Ishikawa (cell line): ENCODE results near the gene PDE7B.

Experiments
- CEBPB ChIP-seq: IDR thresholded peaks from 2 replicates; pipeline ENCODE4 v1.6.1; 2012
- CREB1 ChIP-seq: IDR thresholded peaks from 2 replicates; pipeline ENCODE4 v1.6.1; 2012; ENCODE audit warnings: low read depth
- EGR1 ChIP-seq: IDR thresholded peaks from 2 replicates; pipeline ENCODE4 v1.6.1; 2012
- EP300 ChIP-seq: IDR thresholded peaks from 2 replicates; pipeline ENCODE4 v1.6.1; 2012; ENCODE audit warnings: borderline replicate concordance
- FOXM1 ChIP-seq: IDR thresholded peaks from 2 replicates; pipeline ENCODE4 v1.6.1; 2012; ENCODE audit warnings: low read depth, borderline replicate concordance
- NFIC ChIP-seq: IDR thresholded peaks from 2 replicates; pipeline ENCODE4 v1.6.1; 2012
- RAD21 ChIP-seq: IDR thresholded peaks from 2 replicates; pipeline ENCODE4 v1.6.1; 2012; ENCODE audit warnings: low read depth
- TAF1 ChIP-seq: IDR thresholded peaks from 2 replicates; pipeline ENCODE4 v1.6.1; 2012; ENCODE audit warnings: low read depth, mild to moderate bottlenecking
- TCF12 ChIP-seq: IDR thresholded peaks from 2 replicates; pipeline ENCODE4 v1.6.1; 2012; ENCODE audit warnings: low read depth
- TEAD4 ChIP-seq: IDR thresholded peaks from 2 replicates; pipeline ENCODE4 v1.6.1; 2012
- YY1 ChIP-seq: IDR thresholded peaks from 2 replicates; pipeline ENCODE4 v1.6.1; 2012; ENCODE audit warnings: low read depth
- ZBTB7A ChIP-seq: IDR thresholded peaks from 2 replicates; pipeline ENCODE4 v1.6.1; 2012; ENCODE audit warnings: low read depth
- TF ChIP-seq, protein P1 (sequence below): IDR thresholded peaks from 2 replicates; pipeline ENCODE4 v1.6.1; 2012
- TF ChIP-seq, protein P2 (sequence below): IDR thresholded peaks from 2 replicates; pipeline ENCODE4 v1.6.1; 2012; ENCODE audit warnings: low read depth, mild to moderate bottlenecking
- TF ChIP-seq, protein P3 (sequence below): IDR thresholded peaks from 2 replicates; pipeline ENCODE4 v1.6.1; 2012

Gene PDE7B

DNA sequence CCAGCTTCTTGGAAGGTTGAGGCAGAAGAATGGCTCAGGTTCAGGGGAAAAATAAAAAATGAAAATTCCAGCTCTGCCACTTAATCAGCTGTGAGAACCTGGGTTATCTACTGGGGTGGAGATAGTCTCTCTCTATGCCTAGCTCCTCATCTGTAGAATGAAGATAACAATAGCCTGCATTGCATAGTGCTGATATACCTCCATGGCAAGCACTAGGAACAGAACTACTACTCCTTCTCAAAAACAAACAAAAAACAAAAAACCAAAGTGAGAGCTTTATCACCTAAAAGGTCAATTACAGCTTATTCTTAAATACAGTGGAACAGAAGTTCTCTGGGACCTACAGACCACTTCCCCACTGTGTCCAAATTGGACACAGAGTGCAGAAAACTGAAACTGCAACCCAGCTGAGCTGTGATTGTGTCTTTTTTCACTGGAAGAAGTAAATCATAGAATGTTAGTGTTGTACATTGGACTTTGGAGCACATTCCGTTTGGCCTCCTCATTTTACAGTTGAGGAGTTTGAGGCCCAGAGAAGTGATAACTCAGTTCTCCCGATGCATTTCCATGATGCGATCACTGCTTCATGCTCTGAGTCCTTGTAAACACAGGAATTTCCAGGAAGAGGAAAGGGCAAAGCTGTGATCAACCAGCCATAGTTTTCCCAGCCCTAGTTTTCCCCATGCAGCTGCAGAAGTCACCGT lies 375.3 kb downstream of the PDE7B start:
- TF ChIP-seq EP300 = no peak
- TF ChIP-seq TCF12 = no peak

DNA sequence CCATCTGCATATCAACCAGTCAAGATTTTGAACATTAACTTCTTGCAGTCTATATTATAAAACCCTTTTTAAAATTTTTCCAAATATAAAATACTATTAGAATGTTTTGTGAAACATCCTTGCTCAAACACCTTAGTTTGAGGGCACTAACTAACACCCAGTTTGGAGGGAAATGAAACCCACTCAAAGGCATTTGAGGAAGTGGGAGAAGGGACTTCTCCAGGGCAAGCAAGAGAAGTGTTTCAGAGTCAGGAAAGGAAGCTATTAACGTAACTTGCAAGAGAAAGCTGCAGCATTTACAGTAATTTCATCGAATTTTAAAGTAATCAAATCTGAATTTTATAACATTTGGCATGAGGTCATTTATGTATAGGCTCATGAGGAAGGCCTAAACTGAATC lies 377.3 kb downstream of the PDE7B start:
- TF ChIP-seq TAF1 = no peak

DNA sequence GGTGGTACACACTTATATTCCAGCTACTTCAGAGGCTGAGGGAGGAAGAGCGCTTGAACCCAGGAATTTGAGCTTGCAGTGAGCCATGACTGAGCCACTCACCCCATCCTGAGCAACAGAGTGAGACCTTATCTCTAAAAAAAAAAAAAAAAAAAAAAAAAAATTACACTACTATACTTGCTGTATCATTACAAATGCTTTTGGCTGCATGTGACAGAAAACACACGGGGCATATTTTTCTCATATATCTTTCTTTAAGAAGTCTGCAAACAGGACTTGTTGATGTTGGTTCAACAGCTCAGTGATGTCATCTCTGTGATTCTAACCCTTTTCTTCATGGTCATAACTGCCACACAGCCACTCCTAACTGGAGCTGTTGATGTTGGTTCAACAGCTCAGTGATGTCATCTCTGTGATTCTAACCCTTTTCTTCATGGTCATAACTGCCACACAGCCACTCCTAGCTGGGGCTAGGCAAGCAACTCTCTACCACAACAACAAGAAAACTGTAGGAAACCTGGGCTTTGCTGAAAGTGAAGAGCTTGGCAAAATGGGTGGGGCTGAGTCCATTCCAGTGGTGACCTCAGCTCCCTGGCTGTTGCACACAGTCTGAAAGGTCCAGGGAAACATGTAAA lies 378.8 kb downstream of the PDE7B start:
- TF ChIP-seq ZBTB7A (no peak), YY1 (no peak), EP300 (no peak), TCF12 (no peak), TAF1 (no peak), EGR1 (no peak), CREB1 (no peak), FOXM1 (no peak)
- TF ChIP-seq, protein P1, sequence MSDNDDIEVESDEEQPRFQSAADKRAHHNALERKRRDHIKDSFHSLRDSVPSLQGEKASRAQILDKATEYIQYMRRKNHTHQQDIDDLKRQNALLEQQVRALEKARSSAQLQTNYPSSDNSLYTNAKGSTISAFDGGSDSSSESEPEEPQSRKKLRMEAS = no peak
- TF ChIP-seq, protein P2, sequence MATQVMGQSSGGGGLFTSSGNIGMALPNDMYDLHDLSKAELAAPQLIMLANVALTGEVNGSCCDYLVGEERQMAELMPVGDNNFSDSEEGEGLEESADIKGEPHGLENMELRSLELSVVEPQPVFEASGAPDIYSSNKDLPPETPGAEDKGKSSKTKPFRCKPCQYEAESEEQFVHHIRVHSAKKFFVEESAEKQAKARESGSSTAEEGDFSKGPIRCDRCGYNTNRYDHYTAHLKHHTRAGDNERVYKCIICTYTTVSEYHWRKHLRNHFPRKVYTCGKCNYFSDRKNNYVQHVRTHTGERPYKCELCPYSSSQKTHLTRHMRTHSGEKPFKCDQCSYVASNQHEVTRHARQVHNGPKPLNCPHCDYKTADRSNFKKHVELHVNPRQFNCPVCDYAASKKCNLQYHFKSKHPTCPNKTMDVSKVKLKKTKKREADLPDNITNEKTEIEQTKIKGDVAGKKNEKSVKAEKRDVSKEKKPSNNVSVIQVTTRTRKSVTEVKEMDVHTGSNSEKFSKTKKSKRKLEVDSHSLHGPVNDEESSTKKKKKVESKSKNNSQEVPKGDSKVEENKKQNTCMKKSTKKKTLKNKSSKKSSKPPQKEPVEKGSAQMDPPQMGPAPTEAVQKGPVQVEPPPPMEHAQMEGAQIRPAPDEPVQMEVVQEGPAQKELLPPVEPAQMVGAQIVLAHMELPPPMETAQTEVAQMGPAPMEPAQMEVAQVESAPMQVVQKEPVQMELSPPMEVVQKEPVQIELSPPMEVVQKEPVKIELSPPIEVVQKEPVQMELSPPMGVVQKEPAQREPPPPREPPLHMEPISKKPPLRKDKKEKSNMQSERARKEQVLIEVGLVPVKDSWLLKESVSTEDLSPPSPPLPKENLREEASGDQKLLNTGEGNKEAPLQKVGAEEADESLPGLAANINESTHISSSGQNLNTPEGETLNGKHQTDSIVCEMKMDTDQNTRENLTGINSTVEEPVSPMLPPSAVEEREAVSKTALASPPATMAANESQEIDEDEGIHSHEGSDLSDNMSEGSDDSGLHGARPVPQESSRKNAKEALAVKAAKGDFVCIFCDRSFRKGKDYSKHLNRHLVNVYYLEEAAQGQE = no peak
- TF ChIP-seq, protein P3, sequence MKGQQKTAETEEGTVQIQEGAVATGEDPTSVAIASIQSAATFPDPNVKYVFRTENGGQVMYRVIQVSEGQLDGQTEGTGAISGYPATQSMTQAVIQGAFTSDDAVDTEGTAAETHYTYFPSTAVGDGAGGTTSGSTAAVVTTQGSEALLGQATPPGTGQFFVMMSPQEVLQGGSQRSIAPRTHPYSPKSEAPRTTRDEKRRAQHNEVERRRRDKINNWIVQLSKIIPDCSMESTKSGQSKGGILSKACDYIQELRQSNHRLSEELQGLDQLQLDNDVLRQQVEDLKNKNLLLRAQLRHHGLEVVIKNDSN = no peak

DNA sequence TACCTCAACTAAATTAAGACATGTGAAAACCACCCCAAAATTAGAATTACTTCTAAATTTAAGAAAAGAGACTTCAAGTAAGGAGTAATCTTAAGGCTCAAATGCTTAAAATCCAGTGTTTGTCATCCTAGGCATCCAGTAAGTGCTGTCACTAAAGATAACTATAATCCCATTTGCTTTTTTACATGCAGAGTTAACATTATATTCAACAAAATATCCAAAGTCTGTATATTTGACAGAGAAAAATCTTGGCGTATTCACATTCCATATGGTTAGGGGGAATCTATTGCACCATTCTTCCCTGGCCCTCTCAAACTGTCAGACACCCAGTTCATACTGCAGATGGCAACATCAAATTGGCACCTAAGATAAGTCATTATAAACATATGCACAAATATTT lies 381.2 kb downstream of the PDE7B start:
- TF ChIP-seq TEAD4 (no peak), ZBTB7A (no peak), RAD21 (no peak), CEBPB (no peak), CREB1 (no peak), NFIC (no peak), TAF1 (no peak), YY1 (no peak), EGR1 (no peak), TCF12 (no peak), FOXM1 (no peak), EP300 (no peak)
- TF ChIP-seq, protein P2 = no peak
- TF ChIP-seq, protein P3 = no peak
- TF ChIP-seq, protein P1 = no peak

DNA sequence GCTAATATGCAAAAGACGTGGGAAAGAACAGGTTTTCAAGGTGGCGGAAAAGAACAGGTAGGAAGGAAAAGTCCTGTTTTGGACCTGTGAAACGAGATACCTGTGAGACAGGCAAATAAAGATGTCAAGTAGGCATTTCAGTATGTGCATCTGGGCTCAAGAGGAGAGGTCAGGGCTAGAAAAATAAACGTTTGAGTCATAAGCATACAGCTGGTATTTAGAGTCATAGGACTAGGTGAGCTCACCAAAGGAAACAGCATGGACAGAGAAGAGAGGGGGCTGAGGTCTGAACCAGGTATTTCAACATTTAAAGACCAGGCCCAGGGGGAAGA lies 383.7 kb downstream of the PDE7B start:
- TF ChIP-seq EP300 = no peak
- TF ChIP-seq YY1 = no peak
- no peak for TF ChIP-seq TEAD4
- no peak for TF ChIP-seq CEBPB
- TF ChIP-seq, protein P1 = no peak
- no peak for TF ChIP-seq ZBTB7A
- TF ChIP-seq TAF1 = no peak
- TF ChIP-seq CREB1 = no peak
- no peak for TF ChIP-seq RAD21
- TF ChIP-seq EGR1 = no peak
- no peak for TF ChIP-seq FOXM1
- TF ChIP-seq, protein P3 = no peak
- TF ChIP-seq NFIC = no peak
- TF ChIP-seq TCF12 = no peak
- TF ChIP-seq, protein P2 = no peak
